Gastroesophageal sphincter (tissue), 4 donors: ENCODE measurements around the gene LRRC66. TPM values are rescaled to one million over a fixed set of nuclear protein-coding genes. Genes with fewer than 3 reads are reported as not detected.

Source experiments
- ATAC-seq: fragments of 150-250 bp; one replicate; pipeline ENCODE4 v1.9.1; 2016; ENCODE audit warnings: mild to moderate bottlenecking, moderate library complexity
- H3K27ac ChIP-seq, 4 donors: fragments of 200-600 bp; sonication (generic) in 3 of 4; 1 replicate in 3 of 4; 2 replicates in 1 of 4; pipeline ENCODE4 v1.5.1; 2016 to 2019
- H3K27me3 ChIP-seq: fragments of 200-600 bp; sonication (generic); one replicate; pipeline ENCODE4 v1.5.1; 2019
- H3K36me3 ChIP-seq, 2 donors: fragments of 200-600 bp; sonication (generic); one replicate each; pipeline ENCODE4 v1.5.1; 2019; ENCODE audit warnings: control low read depth in 1 of 2
- H3K4me1 ChIP-seq, 3 donors: fragments of 200-600 bp; sonication (generic); 1 replicate in 2 of 3; 2 replicates in 1 of 3; pipeline ENCODE4 v1.5.1; 2016 to 2019; ENCODE audit warnings: control low read depth in 2 of 3
- H3K4me3 ChIP-seq, 2 donors: fragments of 200-600 bp; sonication (generic); one replicate each; pipeline ENCODE4 v1.5.1; 2019; ENCODE audit warnings: mild to moderate bottlenecking in 1 of 2, moderate library complexity in 1 of 2
- H3K9me3 ChIP-seq, 3 donors: fragments of 200-600 bp; sonication (generic); one replicate each; pipeline ENCODE4 v1.5.1; 2017 to 2019; ENCODE audit warnings: control low read depth in 2 of 3
- EP300 ChIP-seq: sonication (generic); formaldehyde crosslinking; IDR thresholded peaks from one replicate; pipeline ENCODE4 v1.6.1; 2017; ENCODE audit warnings: antibody characterized with exemption, mild to moderate bottlenecking
- POLR2A ChIP-seq, 2 donors: fragments of 450-650 bp; IDR thresholded peaks; one replicate each; pipeline ENCODE4 v1.6.1; 2017; ENCODE audit warnings: antibody characterized with exemption in 2 of 2, mild to moderate bottlenecking in 2 of 2, moderate library complexity in 1 of 2
- POLR2AphosphoS5 ChIP-seq: sonication (generic); formaldehyde crosslinking; IDR thresholded peaks from one replicate; pipeline ENCODE4 v1.6.1; 2017; ENCODE audit warnings: antibody characterized with exemption
- WGBS, 2 donors: methylation state at CpG; one replicate each; pipeline ENCODE4 v1.1.5; 2018; ENCODE audit warnings: low coverage in 1 of 2; 5-methylcytosine and 5-hydroxymethylcytosine counted together
- small RNA-seq, 4 donors: library from RNA; depleted of rRNA; stranded (forward); fragments of <200 nt; gene quantifications; one replicate each; pipeline ENCODE3, GENCODE V24; 2016
- total RNA-seq, 4 donors: library from RNA; depleted of rRNA; stranded (reverse); fragments of >200 nt; gene quantifications; one replicate each; pipeline ENCODE4 v1.1.0, GENCODE V29; 2016
- TF ChIP-seq, protein P1 (sequence below), 4 experiments: fragments of 200-600 bp in 2 of 4; fragments of 450-650 bp in 2 of 4; sonication (generic) in 1 of 4; IDR thresholded peaks; one replicate each; pipeline ENCODE4 v1.5.1; 2017 to 2019; ENCODE audit warnings: antibody characterized with exemption in 4 of 4, mild to moderate bottlenecking in 2 of 4, moderate library complexity in 2 of 4

The LRRC66 gene
- total RNA-seq, 4 donors from 2014 or later: 0.10 to 1.4 (median 0.36) TPM

DNA sequence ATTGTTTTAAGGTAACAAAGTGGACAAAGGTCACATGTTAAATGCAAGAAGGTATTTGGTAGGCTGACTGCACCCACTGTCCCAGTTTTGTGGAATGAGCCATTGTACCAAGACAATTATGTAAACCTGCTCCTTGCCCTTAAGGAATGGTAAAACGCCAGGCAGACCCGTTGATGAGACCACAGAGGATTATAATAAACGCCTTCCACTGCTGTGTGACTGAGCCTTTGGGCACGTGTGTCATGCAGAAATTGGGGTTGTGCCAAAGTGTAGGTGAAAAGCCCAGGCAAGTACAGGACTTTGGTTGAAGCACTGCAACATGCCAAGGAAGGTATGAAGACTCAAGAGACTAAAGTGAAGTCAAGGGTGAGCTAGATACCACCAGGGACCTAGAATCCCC, 59.7 kb downstream of the LRRC66 start:
- no peak for TF ChIP-seq POLR2AphosphoS5
- TF ChIP-seq, protein P1, sequence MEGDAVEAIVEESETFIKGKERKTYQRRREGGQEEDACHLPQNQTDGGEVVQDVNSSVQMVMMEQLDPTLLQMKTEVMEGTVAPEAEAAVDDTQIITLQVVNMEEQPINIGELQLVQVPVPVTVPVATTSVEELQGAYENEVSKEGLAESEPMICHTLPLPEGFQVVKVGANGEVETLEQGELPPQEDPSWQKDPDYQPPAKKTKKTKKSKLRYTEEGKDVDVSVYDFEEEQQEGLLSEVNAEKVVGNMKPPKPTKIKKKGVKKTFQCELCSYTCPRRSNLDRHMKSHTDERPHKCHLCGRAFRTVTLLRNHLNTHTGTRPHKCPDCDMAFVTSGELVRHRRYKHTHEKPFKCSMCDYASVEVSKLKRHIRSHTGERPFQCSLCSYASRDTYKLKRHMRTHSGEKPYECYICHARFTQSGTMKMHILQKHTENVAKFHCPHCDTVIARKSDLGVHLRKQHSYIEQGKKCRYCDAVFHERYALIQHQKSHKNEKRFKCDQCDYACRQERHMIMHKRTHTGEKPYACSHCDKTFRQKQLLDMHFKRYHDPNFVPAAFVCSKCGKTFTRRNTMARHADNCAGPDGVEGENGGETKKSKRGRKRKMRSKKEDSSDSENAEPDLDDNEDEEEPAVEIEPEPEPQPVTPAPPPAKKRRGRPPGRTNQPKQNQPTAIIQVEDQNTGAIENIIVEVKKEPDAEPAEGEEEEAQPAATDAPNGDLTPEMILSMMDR (IDR thresholded peaks at IDR 0.05): no peak
- TF ChIP-seq POLR2A (IDR thresholded peaks at IDR 0.05): no peak
- TF ChIP-seq EP300: no peak
- Histone ChIP-seq H3K27me3 (no peaks in the 10 kb centered on the region), H3K36me3 (no peaks in the 10 kb centered on the region), H3K27ac (no peak overlapping the region), H3K4me3 (no peak overlapping the region), H3K4me1 (no peaks in the 10 kb centered on the region), H3K9me3 (peaks cover 0 to 8% (median 0%) of the 10 kb centered on the region in 3 donors)
- whole genome bisulfite sequencing, 2 donors: 41 to 50% methylated on average over 1 to 4 of the region's 4 CpGs
- ATAC-seq: no peak

DNA sequence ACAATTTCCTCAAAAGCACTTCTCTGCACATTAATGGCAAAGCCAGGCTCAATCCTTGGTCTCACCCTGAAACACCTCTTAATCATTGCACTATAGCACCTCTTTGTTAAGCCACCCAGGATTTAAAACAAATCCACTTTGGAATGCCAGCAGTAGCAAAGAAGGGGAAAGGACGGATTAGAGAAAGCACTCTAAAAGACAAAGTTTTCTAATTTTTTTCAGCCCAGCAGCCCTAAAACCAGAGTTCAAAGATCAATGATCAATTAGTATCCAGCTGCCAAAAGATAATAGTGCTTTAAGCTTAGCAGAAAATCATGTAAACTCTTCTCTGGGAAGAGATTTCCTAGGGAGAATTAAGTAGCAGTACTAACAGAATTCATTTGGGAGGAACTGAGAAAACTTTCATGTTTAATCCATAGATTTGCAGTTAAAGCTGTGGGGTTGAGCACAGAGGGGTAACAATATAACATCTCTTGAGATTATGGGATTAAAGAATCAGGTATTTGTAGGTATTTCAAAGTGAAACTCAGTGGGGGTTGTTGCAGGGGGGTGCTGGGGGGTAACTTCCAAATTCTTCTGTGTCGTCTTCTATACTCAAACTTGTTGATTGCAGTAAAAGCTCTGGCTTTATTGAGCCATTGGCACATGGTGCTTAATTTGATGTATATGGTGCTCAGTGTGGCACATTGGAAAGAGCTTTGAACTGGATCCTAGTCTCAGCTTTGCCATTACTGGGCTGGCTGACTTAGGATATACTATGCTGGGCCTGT, 61.8 kb downstream of the LRRC66 start:
- H3K27ac ChIP-seq: no peak overlapping the region
- H3K36me3 ChIP-seq: no peaks in the 10 kb centered on the region
- 54 to 100% methylated on average over 1 to 2 of the region's 2 CpGs for WGBS, 2 donors
- H3K4me3 ChIP-seq: no peak overlapping the region
- no peak for ATAC-seq
- H3K27me3 ChIP-seq: no peaks in the 10 kb centered on the region
- peaks cover 0 to 8% (median 0%) of the 10 kb centered on the region in 3 donors for H3K9me3 ChIP-seq
- TF ChIP-seq, protein P1 (IDR thresholded peaks at IDR 0.05): no peak
- TF ChIP-seq POLR2AphosphoS5 (no peak), POLR2A (IDR thresholded peaks at IDR 0.05) (no peak), EP300 (no peak)
- H3K4me1 ChIP-seq: no peaks in the 10 kb centered on the region

Small RNA genes lying within 50 kb of the gene (small RNA-seq; reads per million reads assigned to genes)
- 0 reads per million in 4 donors for gene AC104784.1

Other genes with a start within 250 kb of the LRRC66 start
- gene DCUN1D4, start 177.2 kb downstream of the LRRC66 start, total RNA-seq: 10 to 100 TPM; 48.9 to 81.9 (median 51.0) TPM
- 100 to 1,000 TPM in 1 of 4 donors, 10 to 100 TPM in 3; 58.0 to 105 (median 86.2) TPM for gene SGCB, start 17.9 kb upstream of the LRRC66 start, total RNA-seq
- gene SPATA18, start 30.9 kb upstream of the LRRC66 start, total RNA-seq: 10 to 100 TPM in 1 of 4 donors, 1 to 10 TPM in 3; 2.6 to 20.5 (median 3.9) TPM